OCI-LY1 (cell line): Measurements from ENCODE around the gene DCLK1.

Experiments used
- H2AFZ ChIP-seq: fragments of 200-600 bp; sonication (generic), shearing (Covaris generic); 2 replicates; pipeline ENCODE4 v1.6.0; 2014; ENCODE audit warnings: antibody characterized with exemption, mild to moderate bottlenecking, low read length
- H3F3A ChIP-seq: fragments of 200-600 bp; sonication (generic), shearing (Covaris generic); 2 replicates; pipeline ENCODE4 v1.6.0; 2014; ENCODE audit warnings: mild to moderate bottlenecking, antibody characterized with exemption, low read length, moderate library complexity; ENCODE audit not compliant: insufficient read depth
- H3K27ac ChIP-seq: fragments of 200-600 bp; sonication (generic); 2 replicates; pipeline ENCODE4 v1.5.1; 2014; ENCODE audit warnings: low read length, mixed run types, mild to moderate bottlenecking, low read depth; ENCODE audit not compliant: poor library complexity, severe bottlenecking
- H3K27me3 ChIP-seq: fragments of 200-600 bp; sonication (generic); 2 replicates; pipeline ENCODE4 v1.6.0; 2014; ENCODE audit warnings: antibody characterized with exemption, mild to moderate bottlenecking, low read length, moderate library complexity; ENCODE audit not compliant: insufficient read depth
- H3K36me3 ChIP-seq: fragments of 200-600 bp; sonication (generic); 2 replicates; pipeline ENCODE4 v1.6.1; 2014; ENCODE audit warnings: mild to moderate bottlenecking, antibody characterized with exemption, low read length, moderate library complexity, mixed read lengths; ENCODE audit not compliant: insufficient read depth
- H3K4me1 ChIP-seq: fragments of 200-600 bp; sonication (generic); 2 replicates; pipeline ENCODE4 v1.5.1; 2014; ENCODE audit warnings: mild to moderate bottlenecking, low read length, moderate library complexity; ENCODE audit not compliant: insufficient read depth, severe bottlenecking
- H3K4me2 ChIP-seq: fragments of 200-600 bp; sonication (generic), shearing (Covaris generic); 2 replicates; pipeline ENCODE4 v1.6.1; 2014; ENCODE audit warnings: low read length
- H3K4me3 ChIP-seq: fragments of 200-600 bp; sonication (generic); 2 replicates; pipeline ENCODE4 v1.5.1; 2014; ENCODE audit warnings: low read length, low read depth, mild to moderate bottlenecking, mixed read lengths; ENCODE audit not compliant: poor library complexity, severe bottlenecking
- H3K79me2 ChIP-seq: fragments of 200-600 bp; shearing (Covaris generic); 2 replicates; pipeline ENCODE4 v1.6.1; 2016; ENCODE audit warnings: mixed run types, low read length, mixed read lengths; ENCODE audit not compliant: insufficient read depth
- H3K9ac ChIP-seq: fragments of 200-600 bp; sonication (generic), shearing (Covaris generic); 2 replicates; pipeline ENCODE4 v1.6.1; 2014; ENCODE audit warnings: mild to moderate bottlenecking, low read length, mixed read lengths
- H3K9me2 ChIP-seq: fragments of 200-600 bp; sonication (generic), shearing (Covaris generic); 2 replicates; pipeline ENCODE4 v1.6.1; 2014; ENCODE audit warnings: low read depth, mild to moderate bottlenecking, low read length, mixed read lengths
- H3K9me3 ChIP-seq: fragments of 200-600 bp; shearing (Covaris generic); 2 replicates; pipeline ENCODE4 v1.6.1; 2014; ENCODE audit warnings: low read length, mixed read lengths
- H4K20me1 ChIP-seq: fragments of 200-600 bp; sonication (generic), shearing (Covaris generic); 2 replicates; pipeline ENCODE4 v1.6.0; 2016; ENCODE audit warnings: mild to moderate bottlenecking, low read length; ENCODE audit not compliant: insufficient read depth
- CTCF ChIP-seq: fragments of 200-600 bp; sonication (generic), shearing (Covaris generic); IDR thresholded peaks from 2 replicates; pipeline ENCODE4 v1.5.1; 2017; ENCODE audit warnings: mild to moderate bottlenecking, antibody characterized with exemption, low read length, moderate library complexity, mixed read lengths
- EZH2 ChIP-seq: fragments of 200-600 bp; sonication (generic), shearing (Covaris generic); IDR thresholded peaks from 2 replicates; pipeline ENCODE4 v1.8.0; 2017; ENCODE audit warnings: borderline replicate concordance, mixed run types, mild to moderate bottlenecking, antibody characterized with exemption, low read length, moderate library complexity, mixed read lengths

Gene DCLK1

DNA sequence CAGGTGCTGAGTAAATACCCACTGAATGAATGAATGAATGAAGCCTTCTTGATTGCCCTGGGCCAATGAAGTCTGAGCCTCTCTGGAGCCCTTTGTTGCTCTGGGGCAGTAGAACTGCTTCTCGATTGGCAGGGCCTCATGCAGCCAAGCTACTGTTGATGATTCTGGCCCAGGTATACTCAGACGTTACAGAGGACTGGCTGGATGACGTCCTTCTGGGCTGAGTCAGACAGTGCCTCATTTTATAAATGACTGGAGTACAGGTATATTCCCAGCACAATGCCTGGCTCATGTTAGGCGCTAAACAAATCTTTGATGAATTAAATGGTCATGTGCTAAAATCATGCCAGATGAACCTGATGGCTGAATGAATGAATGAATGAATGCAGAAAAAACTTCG, 410.9 kb downstream of the DCLK1 start:
- Histone ChIP-seq H3K4me3 (no peak overlapping the region), H3K9me3 (no peaks in the 10 kb centered on the region), H3K27me3 (no peaks in the 10 kb centered on the region), H3K36me3 (no peaks in the 10 kb centered on the region), H3K4me2 (peak overlapping the region; percentile 47; the same call in 1 of the 2 replicates), H4K20me1 (no peaks in the 10 kb centered on the region), H3K79me2 (no peaks in the 10 kb centered on the region), H3K9me2 (no peaks in the 10 kb centered on the region), H3F3A (no peaks in the 10 kb centered on the region), H3K9ac (no peak overlapping the region), H3K4me1 (no peaks in the 10 kb centered on the region), H3K27ac (no peak overlapping the region), H2AFZ (no peak overlapping the region)
- no peak for TF ChIP-seq EZH2
- no peak for TF ChIP-seq CTCF
